Peyer's patch (tissue), 4 donors: ENCODE data around the gene SAE1.

Experiments
- POLR2A ChIP-seq, 2 donors: fragments of 450-650 bp; IDR thresholded peaks; one replicate each; pipeline ENCODE4 v1.5.1; 2017; ENCODE audit warnings: antibody characterized with exemption in 2 of 2, mild to moderate bottlenecking in 2 of 2, moderate library complexity in 2 of 2
- TF ChIP-seq, protein P1 (sequence below), 6 experiments: fragments of 450-650 bp in 4 of 6; fragments of 200-600 bp in 2 of 6; sonication (generic) in 1 of 6; IDR thresholded peaks; one replicate each; pipeline ENCODE4 v1.5.1; 2017 to 2019; ENCODE audit warnings: antibody characterized with exemption in 6 of 6, mild to moderate bottlenecking in 3 of 6, moderate library complexity in 1 of 6

DNA sequence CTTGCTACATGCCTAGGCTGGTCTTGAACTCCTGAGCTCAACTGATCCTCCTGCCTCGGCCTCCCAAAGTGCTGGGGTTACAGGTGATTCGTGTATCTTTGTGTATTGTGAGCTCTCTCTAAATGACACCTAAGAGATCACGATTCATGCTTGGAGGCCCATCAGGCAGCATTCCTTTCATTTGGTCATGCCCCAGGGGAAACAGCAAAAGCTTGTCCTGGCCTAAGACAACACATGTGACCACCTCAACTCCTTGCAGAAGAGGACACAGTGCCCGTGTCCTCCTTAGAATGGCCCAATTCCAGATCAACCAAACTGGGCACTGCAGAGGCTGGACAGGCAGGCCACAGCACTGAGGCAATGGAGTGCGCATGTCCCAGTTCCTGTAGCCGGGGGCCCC lies 49.5 kb upstream of the SAE1 start:
- TF ChIP-seq POLR2A (IDR thresholded peaks at IDR 0.05), result no peak
- TF ChIP-seq, protein P1, sequence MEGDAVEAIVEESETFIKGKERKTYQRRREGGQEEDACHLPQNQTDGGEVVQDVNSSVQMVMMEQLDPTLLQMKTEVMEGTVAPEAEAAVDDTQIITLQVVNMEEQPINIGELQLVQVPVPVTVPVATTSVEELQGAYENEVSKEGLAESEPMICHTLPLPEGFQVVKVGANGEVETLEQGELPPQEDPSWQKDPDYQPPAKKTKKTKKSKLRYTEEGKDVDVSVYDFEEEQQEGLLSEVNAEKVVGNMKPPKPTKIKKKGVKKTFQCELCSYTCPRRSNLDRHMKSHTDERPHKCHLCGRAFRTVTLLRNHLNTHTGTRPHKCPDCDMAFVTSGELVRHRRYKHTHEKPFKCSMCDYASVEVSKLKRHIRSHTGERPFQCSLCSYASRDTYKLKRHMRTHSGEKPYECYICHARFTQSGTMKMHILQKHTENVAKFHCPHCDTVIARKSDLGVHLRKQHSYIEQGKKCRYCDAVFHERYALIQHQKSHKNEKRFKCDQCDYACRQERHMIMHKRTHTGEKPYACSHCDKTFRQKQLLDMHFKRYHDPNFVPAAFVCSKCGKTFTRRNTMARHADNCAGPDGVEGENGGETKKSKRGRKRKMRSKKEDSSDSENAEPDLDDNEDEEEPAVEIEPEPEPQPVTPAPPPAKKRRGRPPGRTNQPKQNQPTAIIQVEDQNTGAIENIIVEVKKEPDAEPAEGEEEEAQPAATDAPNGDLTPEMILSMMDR (IDR thresholded peaks at IDR 0.05), result no peak
